GM18505 (cell line): ENCODE data around the gene OR8K3.

Source experiments
- ATAC-seq: cut with Tn5 transposase; IDR thresholded peaks from one replicate; pipeline ENCODE4 v1.9.1; 2021; ENCODE audit not compliant: unreplicated experiment
- POLR2A ChIP-seq: IDR thresholded peaks from 4 replicates; pipeline ENCODE4 v1.6.1; 2011; ENCODE audit warnings: borderline replicate concordance; ENCODE audit not compliant: insufficient read depth, insufficient read length; ENCODE audit errors: extremely low read depth

The OR8K3 gene

DNA sequence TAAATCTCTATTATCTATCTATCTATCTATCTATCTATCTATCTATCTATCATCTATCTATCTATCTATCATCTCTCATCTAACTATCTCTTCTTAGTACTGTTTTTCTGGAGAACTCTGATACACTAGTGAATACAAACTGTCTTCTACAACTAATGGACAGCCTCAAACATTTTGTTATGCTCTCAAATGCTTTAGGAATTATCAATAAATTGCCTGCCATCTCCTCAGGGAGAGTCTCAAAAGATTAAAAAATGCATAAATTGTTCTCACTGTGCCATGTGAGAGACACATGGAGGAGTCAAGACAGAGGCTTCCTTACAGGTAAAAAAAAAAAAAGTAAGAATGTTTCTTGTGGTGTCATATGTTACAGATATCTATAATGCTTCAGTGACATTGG, at the start of gene OR8K3:
Gene OR8K3 (plus strand): TSS at position 301 of the 400 bp plus-strand sequence. CDS start 3,163 bp downstream, outside the sequence.
- no peak for TF ChIP-seq POLR2A
- ATAC-seq = no peak

DNA sequence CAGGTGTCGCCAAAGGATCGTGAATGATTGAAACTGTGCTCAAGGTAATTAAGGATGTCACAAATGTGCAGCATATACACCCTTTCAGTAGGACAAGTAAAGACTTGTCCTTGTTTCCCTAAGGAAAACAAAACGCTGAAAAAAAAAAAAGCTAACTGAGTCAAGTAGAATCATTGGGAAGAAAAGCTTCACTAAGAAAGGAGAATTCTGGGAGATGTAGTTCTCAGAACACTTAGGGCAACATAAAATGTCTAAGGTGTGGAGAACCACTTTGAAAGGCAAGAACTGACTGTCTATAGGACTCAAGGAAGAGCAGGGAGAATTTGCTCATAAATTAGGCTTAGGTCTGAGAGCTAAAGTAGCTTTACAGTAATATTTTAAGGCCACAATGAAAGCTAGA, 43.9 kb upstream of the OR8K3 start:
- ATAC-seq = no peak
- TF ChIP-seq POLR2A = no peak

DNA sequence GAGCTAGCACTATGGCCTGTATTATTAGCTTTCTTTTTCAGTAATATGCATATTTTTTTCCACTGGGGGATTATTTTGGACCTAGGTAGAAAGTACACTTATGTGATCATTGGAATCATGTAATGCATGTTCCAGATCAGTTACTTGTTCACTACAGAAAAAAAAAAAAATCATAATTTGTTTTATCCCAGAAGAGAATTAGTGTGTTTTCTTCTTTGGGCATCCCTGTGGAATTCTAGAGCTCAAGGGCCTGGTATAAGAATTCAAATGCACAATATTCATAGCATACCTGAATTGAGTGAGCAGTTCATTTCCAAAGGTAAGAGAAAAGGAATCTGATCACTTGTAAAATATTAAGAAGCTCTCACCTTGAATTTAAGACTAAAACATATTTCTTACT, 41.1 kb upstream of the OR8K3 start, which contains the start of gene OR5T1:
Gene OR5T1 (plus strand): TSS at position 301 of the 400 bp plus-strand sequence. CDS start 1,485 bp downstream, outside the sequence.
- TF ChIP-seq POLR2A = no peak
- ATAC-seq = no peak

DNA sequence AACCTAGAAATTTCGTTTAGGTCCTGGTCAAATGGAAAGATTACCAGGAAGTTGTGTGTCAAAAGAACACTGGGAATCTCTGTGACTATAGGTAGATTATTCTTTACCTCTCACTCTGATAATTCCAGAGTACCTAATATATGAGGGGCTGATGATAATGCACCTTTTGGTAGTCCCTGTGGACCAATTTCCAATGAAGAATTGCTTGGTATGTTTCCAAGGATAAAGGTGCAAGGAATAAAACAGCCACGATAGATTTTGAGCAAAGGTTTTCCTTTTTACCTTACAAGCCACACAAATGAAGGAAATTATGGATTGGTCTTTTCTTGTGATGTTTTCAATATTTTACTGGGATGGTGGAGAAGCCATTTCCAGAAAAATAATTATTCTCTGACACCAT, 22.8 kb upstream of the OR8K3 start, which contains the start of gene OR8H1:
Gene OR8H1 (minus strand): TSS at position 101 of the 400 bp plus-strand sequence. CDS start 1,192 bp downstream, outside the sequence.
- no peak for ATAC-seq
- TF ChIP-seq POLR2A = no peak

DNA sequence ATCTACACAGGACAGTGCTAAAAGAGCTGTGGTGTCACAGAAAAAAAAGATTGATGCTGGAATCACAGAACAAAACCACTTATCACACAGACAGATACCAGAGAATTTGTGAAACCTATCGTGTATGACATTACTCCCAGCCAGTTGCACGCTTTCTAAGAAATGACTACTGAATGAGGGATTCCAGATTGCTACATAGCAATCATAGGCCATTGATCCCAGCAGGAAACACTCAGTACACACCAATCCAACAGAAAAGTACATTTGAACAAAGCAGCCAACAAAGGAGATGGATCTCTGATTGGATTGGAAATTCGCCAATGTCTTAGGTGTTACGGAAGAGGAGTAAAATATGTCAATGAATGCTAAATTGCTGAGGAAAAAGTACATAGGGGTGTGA, 18.0 kb upstream of the OR8K3 start:
- no peak for ATAC-seq
- TF ChIP-seq POLR2A = no peak

DNA sequence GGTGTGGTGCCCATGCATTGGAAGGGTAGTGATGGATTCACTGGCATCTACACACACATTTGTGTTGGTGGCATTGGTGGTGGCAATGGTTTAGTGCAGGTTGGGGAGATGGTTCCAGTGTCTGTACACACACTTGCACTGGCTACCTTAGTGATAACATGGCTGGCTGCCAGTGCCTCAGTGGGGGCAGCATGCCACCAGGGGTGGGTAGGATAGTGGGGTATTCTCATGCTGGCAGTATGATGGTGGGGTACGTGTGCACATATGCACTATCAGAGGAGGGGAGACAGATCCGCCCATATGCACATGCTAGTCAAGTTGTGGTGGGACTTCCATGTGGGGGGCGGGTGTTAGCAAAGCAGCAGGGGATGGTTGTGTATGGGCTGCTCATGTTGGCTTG, 7.1 kb upstream of the OR8K3 start:
- no peak for ATAC-seq
- TF ChIP-seq POLR2A = no peak

DNA sequence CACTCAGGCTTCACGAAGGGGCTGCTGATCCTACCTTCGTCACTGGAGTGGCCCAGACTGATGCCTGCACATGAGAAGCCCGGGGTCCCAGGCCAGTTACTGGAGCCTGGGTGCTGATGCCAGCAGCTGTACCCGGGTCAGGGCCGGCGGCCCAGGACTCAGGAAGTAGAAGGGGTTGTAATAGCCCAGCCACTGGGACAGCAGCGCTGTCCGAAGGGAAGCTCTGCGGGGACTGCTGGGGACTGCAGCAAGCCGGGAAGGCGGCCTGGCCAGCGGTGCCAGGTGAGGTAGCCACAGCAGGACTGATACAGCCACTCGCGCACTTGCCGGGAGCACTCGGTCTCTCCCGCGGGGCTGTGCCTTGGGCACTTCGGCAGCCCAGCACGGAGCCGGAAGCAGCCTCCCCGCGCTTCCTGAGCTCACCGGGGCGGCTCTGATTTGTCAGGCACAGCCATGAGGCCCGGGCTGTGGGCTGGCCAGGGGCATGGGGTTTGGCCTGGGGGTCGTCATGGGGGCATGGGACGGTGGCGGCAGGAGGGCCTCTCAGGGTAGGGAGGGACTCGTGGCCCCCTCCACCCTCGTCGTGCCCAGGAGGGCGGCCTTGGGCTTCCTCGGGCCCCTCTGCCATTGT, 17.0 kb downstream of the OR8K3 start:
- no peak for TF ChIP-seq POLR2A
- ATAC-seq = no peak

DNA sequence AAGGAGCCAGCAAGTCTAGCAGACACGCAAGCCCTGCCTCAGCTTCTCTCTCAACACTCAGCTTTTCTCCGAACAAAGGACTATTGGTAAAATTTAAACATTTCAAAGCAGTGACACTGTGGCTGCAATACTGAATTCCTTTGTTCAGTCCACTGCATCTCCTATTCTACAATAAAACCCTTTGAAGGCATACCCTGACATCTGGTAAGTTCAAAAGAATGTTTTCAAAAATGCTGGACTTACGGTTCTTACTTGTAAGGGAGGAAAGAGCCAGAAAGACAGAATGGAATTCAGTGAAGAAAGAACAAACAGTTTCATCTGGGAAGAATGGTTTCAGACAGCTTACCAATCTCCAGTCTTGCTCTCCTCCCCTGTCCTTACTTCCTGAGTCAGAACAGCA, 18.2 kb downstream of the OR8K3 start:
- no peak for TF ChIP-seq POLR2A
- no peak for ATAC-seq

DNA sequence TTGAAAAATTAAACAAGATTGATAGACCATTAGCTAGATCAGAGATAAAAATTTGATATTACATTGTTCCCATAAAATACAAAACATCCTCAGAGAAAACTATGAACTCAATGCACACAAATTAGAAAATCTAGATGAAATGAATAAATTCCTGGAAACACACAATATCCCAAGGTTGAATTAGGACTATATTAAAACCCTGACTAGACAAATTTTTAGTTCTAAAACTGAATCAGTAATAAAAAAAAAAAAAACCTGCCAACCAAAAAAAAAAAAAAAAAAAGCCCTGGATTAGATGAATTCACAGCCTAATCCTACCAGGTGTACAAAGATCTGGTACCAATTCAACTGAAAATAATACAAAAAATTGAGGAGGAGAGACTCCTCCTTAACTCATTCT, 25.3 kb downstream of the OR8K3 start:
- no peak for TF ChIP-seq POLR2A
- no peak for ATAC-seq

DNA sequence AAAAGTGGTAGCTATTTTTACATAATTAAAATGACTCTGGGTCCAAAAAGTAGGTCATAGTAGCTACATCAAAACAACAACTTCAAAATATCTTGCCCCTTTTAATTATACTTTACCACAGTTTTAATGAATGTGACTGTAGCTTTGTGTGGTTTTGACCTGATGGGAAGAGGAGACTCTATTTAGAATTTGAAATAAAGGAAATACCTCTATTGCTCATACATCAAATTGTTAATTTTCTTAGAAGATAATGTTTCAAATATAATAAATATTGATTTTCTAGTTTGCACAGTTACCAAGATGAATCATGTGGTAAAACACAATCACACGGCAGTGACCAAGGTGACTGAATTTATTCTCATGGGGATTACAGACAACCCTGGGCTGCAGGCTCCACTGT, 30.8 kb downstream of the OR8K3 start, which contains the start of gene OR8K1:
Gene OR8K1 (plus strand): TSS at position 301 of the 400 bp plus-strand sequence. CDS start 0 bp downstream, at position 301.
- no peak for ATAC-seq
- TF ChIP-seq POLR2A = no peak

DNA sequence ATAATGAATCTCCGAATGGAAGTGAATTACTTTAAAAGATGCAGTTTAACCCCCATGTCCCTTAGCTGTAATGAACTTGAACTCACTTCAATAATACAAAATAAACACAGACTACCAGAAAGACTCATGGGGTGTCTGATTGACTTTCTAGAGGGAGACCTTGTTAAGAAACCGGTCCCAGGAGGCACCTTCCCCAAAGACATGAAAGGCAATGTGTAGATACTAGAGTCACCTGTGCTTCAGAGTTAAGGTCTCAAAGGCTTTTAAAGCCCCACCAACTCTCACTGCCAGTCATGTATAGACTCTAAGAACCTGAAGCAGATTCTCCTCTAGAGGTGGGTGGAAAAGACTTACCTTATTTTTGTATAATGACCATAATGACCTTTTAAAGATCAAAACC, 39.0 kb downstream of the OR8K3 start, which contains the start of gene OR8J1:
Gene OR8J1 (plus strand): TSS at position 301 of the 400 bp plus-strand sequence. CDS start 5,956 bp downstream, outside the sequence.
- no peak for TF ChIP-seq POLR2A
- no peak for ATAC-seq
